ENCODE data around the gene SHISA9.

The SHISA9 gene

GRCh38 chr16:13186813-13187212, 285.4 kb downstream of the SHISA9 start:
- no peak overlapping the region for H3K4me3 ChIP-seq (ENCODE audit: low read depth, low read length)
- no peak for TF ChIP-seq CTCF (conservative IDR thresholded peaks at IDR 0.05; ENCODE audit: low read depth, low read length)
- DNase-seq (ENCODE audit: low read depth): no peak

- no peak for DNase-seq (ENCODE audit: low read depth)
- no peak for TF ChIP-seq CTCF (conservative IDR thresholded peaks at IDR 0.05; ENCODE audit: low read depth, low read length)
- no peak overlapping the region for H3K4me3 ChIP-seq (ENCODE audit: low read depth, low read length)
Measured at GRCh38 chr16:13189250-13189649, 287.9 kb downstream of the SHISA9 start.

- DNase-seq (ENCODE audit: low read depth): no peak
Measured at GRCh38 chr16:13193721-13194120, 292.3 kb downstream of the SHISA9 start.

GRCh38 chr16:13194766-13195165, 293.4 kb downstream of the SHISA9 start:
- no peak overlapping the region for H3K4me3 ChIP-seq (ENCODE audit: low read depth, low read length)
- DNase-seq (ENCODE audit: low read depth): no peak
- no peak for TF ChIP-seq CTCF (conservative IDR thresholded peaks at IDR 0.05; ENCODE audit: low read depth, low read length)

More at GRCh38 chr16:13193721-13194120, 292.3 kb downstream of the SHISA9 start:
- no peak for TF ChIP-seq CTCF (conservative IDR thresholded peaks at IDR 0.05; ENCODE audit: low read depth, low read length)
- H3K4me3 ChIP-seq (ENCODE audit: low read depth, low read length): no peak overlapping the region

DNA sequence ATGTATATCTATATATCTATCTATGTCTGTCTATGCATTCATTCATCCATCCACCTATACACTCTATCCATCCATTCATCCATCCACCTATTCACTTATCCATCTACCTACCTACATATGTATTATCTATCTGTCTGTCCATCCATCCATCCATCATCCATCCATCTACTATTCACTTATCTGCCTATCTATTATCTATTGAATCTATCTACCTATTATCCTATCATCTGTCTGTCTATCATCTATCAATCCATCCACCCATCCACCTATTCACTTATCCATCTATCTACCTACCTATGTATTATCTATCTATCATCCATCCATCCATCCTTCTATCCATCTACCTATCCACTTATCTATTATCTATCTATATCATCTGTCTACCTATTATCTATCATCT, 302.3 kb downstream of the SHISA9 start:
- H3K4me3 ChIP-seq (ENCODE audit: low read depth, low read length): no peak overlapping the region
- no peak for DNase-seq (ENCODE audit: low read depth)
- TF ChIP-seq CTCF (conservative IDR thresholded peaks at IDR 0.05; ENCODE audit: low read depth, low read length): no peak

DNA sequence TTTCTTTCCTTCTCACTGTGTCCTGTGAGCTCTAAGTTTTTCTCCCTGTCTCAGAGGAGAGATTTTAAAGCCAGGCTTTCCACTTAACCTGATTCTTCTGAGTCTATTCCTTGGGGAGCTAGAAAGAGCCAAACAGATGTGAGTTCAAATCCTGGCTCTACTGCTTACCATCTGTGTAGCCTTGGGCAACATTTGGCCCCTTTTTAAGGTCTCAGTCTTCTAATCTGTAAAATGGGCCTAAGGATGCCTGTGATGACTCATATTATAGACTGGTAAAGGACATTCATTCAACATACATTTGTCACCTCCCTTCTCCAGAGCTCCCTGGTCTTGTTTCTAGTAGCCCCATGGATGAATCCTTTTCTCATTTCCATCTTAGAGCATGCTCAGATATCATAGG, 304.0 kb downstream of the SHISA9 start:
- TF ChIP-seq CTCF (conservative IDR thresholded peaks at IDR 0.05; ENCODE audit: low read depth, low read length): no peak
- no peak for DNase-seq (ENCODE audit: low read depth)
- H3K4me3 ChIP-seq (ENCODE audit: low read depth, low read length): no peak overlapping the region

- no peak for TF ChIP-seq CTCF (conservative IDR thresholded peaks at IDR 0.05; ENCODE audit: low read depth, low read length)
- H3K4me3 ChIP-seq (ENCODE audit: low read depth, low read length): no peak overlapping the region
- DNase-seq (ENCODE audit: low read depth): no peak
Measured at GRCh38 chr16:13206606-13207005, 305.2 kb downstream of the SHISA9 start.

Data from choroid plexus epithelial cell (primary cell).